Measurements from ENCODE around the gene OAF.

DNA sequence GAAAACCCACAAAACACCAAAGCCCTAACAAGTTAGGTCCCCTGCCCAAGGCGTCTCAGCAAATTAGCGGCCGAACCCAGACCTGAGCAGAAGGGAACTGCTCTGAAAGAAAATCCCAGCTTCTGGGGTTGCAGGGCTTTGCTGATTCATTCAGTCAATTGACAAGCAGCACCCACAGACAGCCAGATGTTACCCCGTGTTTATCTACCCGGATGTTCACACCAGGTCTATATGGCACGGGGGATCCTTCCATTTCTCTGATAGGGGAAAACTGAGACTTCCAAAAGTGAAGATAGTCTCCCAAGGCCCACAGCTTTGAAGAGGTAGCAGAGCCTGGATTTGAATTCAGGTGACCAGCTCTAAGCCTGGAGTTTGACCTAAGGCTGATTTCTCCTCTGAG lies 14.0 kb upstream of the OAF start:
- TF ChIP-seq, protein P1, sequence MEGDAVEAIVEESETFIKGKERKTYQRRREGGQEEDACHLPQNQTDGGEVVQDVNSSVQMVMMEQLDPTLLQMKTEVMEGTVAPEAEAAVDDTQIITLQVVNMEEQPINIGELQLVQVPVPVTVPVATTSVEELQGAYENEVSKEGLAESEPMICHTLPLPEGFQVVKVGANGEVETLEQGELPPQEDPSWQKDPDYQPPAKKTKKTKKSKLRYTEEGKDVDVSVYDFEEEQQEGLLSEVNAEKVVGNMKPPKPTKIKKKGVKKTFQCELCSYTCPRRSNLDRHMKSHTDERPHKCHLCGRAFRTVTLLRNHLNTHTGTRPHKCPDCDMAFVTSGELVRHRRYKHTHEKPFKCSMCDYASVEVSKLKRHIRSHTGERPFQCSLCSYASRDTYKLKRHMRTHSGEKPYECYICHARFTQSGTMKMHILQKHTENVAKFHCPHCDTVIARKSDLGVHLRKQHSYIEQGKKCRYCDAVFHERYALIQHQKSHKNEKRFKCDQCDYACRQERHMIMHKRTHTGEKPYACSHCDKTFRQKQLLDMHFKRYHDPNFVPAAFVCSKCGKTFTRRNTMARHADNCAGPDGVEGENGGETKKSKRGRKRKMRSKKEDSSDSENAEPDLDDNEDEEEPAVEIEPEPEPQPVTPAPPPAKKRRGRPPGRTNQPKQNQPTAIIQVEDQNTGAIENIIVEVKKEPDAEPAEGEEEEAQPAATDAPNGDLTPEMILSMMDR (IDR thresholded peaks at IDR 0.05; ENCODE audit: insufficient read depth, low read length): no peak
- TF ChIP-seq POLR2AphosphoS5 (IDR thresholded peaks at IDR 0.05; ENCODE audit: low read depth): no peak
- TF ChIP-seq GABPA (IDR thresholded peaks at IDR 0.05; ENCODE audit: low read depth): no peak
